HG02623 (cell line): ENCODE results near the gene PNPO.
"Not testable (repeated sequence)": the region's sequence is repeated elsewhere in the genome, so short reads cannot be mapped to it uniquely, and the experiment has no call there.

ENCODE experiments used
- ATAC-seq: cut with Tn5 transposase; IDR thresholded peaks from one replicate; pipeline ENCODE4 v1.9.1; 2021; ENCODE audit warnings: moderate library complexity; ENCODE audit not compliant: unreplicated experiment

The PNPO gene

GRCh38 chr17:47917581-47917980 lies 23.8 kb upstream of the PNPO start:
- no peak for ATAC-seq

GRCh38 chr17:47918006-47918405 lies 23.4 kb upstream of the PNPO start:
- ATAC-seq, result no peak

GRCh38 chr17:47918991-47919390 lies 22.4 kb upstream of the PNPO start:
- ATAC-seq, result no peak

- not testable (repeated sequence) for ATAC-seq
Observed at GRCh38 chr17:47919889-47920288, 21.5 kb upstream of the PNPO start.

GRCh38 chr17:47924785-47925677 lies 16.3 kb upstream of the PNPO start:
- no peak for ATAC-seq

- ATAC-seq, result no peak
Observed at GRCh38 chr17:47925678-47925988, 15.7 kb upstream of the PNPO start.

- ATAC-seq, result no peak
Observed at GRCh38 chr17:47927821-47928400, 13.5 kb upstream of the PNPO start.

- ATAC-seq, result no peak
Observed at GRCh38 chr17:47928415-47928814, 13.0 kb upstream of the PNPO start.

GRCh38 chr17:47929218-47930000 lies 12.0 kb upstream of the PNPO start:
- ATAC-seq, result no peak

GRCh38 chr17:47931848-47932247 lies 9.5 kb upstream of the PNPO start:
- ATAC-seq, result no peak

GRCh38 chr17:47934856-47935255 lies 6.5 kb upstream of the PNPO start:
- no peak for ATAC-seq

GRCh38 chr17:47935468-47935867 lies 5.9 kb upstream of the PNPO start:
- not testable (repeated sequence) for ATAC-seq

GRCh38 chr17:47935961-47936360 lies 5.4 kb upstream of the PNPO start:
- no peak for ATAC-seq

- no peak for ATAC-seq
Observed at GRCh38 chr17:47937941-47938340, 3.4 kb upstream of the PNPO start.

GRCh38 chr17:47942096-47942510 lies 732 bp downstream of the PNPO start:
- ATAC-seq, result no peak

- ATAC-seq, result no peak
Observed at GRCh38 chr17:47942568-47942967, 1.2 kb downstream of the PNPO start.

- no peak for ATAC-seq
Observed at GRCh38 chr17:47945080-47945479, 3.7 kb downstream of the PNPO start.

- ATAC-seq, result no peak
Observed at GRCh38 chr17:47945529-47946508, 4.4 kb downstream of the PNPO start.

- no peak for ATAC-seq
Observed at GRCh38 chr17:47946516-47946915, 5.1 kb downstream of the PNPO start.

- ATAC-seq, result no peak
Observed at GRCh38 chr17:47946929-47947397, 5.6 kb downstream of the PNPO start.
